Activated naive CD4-positive, alpha-beta T cell treated with Interleukin-2 at 50 U/mL for 16 hours (primary cell): ENCODE data around the gene BLID.

ENCODE experiments used
- DNase-seq: peaks from one replicate; pipeline ENCODE4 v3.0.0-alpha.2; 2020

BLID gene

GRCh38 chr11:122115524-122116379, at the start of gene BLID:
TSS of gene BLID (minus strand) at chr11:122116215. CDS start at chr11:122115922, 293 bp downstream.
- DNase-seq: no peak

DNA sequence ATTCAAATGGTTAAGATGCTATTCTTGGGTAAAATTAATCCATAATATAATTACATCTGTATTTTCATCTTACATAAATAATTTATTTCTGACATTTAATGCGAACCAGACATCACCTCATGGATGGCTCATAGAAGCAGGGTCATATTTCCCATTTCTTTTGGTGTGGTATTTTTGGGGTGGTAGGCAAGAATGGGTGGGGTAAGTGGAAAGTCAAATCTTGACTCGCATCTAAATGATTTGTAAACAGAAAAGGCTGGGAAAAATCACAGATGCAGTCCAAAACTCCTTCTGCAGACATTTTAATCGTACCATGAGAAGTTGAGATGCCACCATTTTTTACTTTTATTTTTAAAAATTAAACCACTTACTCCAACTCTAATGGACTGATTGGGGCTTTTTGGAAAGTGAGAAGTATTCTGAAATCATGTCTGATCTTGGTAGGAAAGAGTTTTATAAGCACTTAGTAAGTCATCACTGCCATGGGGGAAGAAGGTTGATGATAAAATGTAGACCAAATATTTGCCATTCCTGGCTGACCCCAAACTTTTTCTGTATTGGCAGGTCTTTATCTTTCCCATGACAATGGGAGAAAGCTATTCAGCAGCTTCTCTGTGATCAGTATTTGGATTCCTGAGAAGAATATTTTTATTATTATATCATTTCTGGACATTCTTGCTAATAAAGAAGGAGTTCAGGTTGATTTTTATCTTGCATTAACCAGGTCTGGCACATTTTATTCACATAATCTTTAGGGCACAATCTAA, 47.2 kb upstream of the BLID start:
- no peak for DNase-seq

DNA sequence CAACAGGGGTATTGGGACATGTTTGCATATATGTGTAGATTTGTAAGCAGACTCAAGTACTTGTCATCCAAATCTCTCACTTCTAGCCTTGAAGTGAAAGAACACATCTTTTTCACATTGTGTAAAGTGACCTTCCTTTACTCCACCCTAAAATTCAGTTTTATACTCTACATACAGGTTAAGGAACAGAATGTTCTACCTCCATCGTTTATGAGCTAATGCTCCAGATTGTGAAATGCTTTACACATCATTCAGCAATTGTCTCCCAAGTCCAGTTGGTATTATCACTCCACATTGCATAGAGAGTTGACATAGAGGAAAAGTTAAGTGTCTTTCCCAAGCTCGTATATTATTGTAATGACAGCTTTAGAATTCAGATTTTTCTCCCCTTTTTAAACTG, 46.1 kb upstream of the BLID start:
- no peak for DNase-seq

DNA sequence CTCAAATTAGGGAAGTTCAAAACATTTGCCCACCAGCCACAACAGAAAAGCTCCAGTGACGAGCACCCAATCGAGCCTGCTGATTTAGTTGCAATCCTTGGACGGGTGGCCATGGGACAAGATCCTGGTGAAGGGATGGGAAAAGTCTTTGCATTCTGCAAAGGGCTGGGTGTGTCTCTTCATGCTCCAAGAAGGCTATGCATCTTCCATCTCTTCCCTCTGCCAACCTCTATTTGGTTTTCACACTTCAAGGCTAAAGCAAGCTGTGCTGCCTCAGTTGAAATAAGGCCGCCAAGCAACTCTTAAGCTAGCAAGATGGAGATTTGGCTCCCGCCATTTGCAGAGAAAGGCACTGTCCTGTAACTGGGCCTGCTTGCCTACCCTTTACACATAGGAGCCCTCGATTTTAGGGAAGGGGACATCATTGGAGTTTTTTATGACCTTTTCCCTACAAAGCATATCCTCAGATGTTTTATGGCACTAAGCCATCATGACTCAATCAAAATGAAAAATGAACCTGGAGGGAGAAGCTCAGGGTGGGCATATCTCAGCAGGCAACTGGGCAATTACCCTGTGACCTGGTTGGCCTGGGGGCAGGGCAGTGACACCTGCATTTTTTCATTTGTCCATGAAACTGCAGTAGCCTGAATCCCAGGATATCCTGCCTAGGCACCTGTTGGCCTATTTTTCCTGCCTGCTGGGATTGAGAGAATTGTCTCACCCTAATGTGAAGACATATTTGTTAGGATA, 45.0 kb upstream of the BLID start:
- no peak for DNase-seq

DNA sequence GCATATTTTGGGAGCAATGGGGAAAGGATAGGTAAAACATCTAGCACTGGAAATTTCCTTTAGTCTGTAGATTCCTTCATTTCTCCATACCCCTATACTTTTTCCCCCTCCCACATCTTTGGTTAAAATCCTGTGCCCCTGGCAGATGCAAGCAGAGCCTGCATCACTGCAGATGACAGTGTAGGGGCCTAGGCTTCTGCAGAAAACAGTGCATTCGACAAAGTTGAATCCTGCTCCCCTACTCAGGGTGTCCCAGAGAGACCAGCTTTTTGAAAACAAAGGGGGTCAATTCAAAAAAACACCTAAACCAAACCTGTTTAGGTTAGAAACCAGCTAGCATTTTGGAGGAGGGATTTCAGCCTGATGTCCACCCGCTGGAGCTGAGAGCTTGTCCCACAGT, 43.8 kb upstream of the BLID start:
- no peak for DNase-seq

- DNase-seq: no peak
Observed at GRCh38 chr11:122159173-122159721, 43.2 kb upstream of the BLID start.

- DNase-seq: no peak
Observed at GRCh38 chr11:122158171-122158570, 42.2 kb upstream of the BLID start.

DNA sequence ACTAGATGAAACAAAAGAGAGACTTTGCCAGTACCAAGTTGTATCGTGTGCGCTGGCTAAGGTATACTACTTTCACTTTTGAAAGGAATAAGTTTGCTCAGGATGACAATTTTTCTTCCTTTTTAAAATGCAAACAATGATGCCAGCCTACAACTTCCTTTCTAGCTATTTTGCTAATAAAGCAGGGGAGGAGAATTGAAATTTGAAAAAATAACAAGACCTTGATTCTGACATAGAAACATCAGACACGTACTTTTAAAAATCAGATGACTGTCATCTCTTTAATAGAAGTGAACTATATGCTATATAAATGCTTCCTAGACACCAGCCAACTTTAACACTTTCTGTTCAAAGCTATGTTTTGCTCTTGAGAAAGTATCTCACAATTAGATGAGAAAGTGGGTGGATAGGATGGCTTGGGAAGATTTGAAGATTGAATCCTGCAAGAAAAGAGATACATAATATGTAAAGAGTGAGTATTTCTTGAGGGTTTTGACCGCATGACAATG, 41.7 kb upstream of the BLID start:
- DNase-seq: no peak

- DNase-seq: no peak
Observed at GRCh38 chr11:122156940-122157382, 40.9 kb upstream of the BLID start.

- no peak for DNase-seq
Observed at GRCh38 chr11:122155765-122156527, 39.9 kb upstream of the BLID start.

DNA sequence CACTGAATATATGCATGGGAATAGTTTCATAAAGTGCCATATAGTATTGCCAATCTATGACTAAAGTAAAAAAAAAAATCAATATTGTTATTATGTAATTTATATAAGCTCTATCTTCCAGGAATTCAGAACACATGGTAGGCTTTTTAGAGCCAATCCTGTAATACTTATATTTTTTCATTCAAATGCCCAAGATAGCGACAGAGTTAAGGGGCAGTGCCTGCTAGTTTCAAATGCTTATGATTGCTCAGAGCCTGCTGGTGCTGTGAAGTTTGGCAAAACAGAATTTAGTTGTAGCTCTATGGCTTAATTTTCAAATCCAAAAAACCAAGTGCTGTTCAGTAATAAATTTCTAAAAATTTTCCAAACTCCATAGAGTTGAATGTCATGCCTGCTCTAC, 39.0 kb upstream of the BLID start:
- DNase-seq: no peak

GRCh38 chr11:122154227-122154626, 38.2 kb upstream of the BLID start:
- DNase-seq: no peak

GRCh38 chr11:122153746-122154145, 37.7 kb upstream of the BLID start:
- no peak for DNase-seq

GRCh38 chr11:122150216-122151124, 34.5 kb upstream of the BLID start:
- no peak for DNase-seq

DNA sequence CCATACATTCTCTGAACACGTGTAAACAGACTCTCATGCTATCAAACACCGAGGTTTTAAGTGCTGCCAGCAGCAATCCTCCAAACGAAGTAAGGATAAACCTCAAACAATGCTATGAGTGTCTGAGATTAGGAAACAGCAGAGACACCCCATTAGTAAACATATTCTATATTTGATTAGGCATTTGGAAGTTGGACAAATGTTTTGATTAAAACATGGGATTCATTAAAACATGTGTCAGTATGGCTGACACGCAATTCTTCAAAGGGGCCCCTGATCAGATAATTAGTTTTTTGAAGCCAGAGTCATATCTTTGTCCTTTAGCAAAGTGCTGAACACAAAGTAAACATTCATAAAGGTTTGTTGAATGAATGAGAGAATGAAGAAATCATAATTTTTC, 33.2 kb upstream of the BLID start:
- DNase-seq: no peak

- DNase-seq: no peak
Observed at GRCh38 chr11:122146475-122146874, 30.5 kb upstream of the BLID start.

DNA sequence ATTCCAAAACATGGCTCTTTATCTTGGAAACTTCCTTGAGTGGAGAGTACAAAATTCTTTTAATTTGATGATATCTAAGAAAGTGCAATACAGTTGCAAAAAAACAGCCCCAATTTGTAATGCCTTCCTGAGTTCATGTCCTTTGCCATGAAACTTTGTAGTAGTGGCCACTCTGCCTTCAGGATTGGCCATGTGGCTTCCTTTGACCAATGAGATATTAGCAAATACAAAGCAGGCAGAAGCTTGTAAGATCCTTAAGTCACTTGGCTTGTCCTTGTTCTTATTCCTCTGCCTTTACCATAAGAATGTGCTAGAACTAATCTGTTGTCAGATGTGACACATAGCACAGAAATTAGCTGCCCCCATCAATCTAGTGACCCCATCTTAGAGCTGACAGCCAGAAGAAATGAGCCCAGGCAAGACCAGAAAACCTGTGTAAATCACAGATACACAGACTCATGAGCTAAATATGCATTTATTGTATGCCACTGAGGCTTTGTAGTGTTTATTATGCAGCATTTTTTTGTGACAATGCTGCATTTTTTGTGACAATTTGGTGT, 29.8 kb upstream of the BLID start:
- DNase-seq: no peak

- no peak for DNase-seq
Observed at GRCh38 chr11:122144752-122145151, 28.7 kb upstream of the BLID start.

DNA sequence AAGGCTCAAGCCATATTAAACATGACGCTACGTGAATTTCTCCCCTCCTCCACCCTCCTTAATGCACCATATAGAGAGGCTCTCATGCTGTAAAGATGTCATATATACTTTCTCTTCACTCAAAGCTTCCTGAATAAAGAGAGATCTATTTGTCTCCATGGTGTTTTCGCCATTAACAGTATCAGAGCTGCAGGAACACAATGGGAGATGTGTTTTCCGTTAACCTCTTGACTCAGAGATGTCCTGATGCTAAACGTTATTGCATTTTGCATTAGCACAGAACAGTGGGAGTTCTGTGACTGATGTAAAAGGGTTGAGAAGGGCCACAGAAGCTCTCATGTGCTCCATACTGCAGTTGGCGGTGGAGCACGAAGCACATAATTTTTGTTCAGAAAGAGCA, 25.7 kb upstream of the BLID start:
- no peak for DNase-seq

- DNase-seq: no peak
Observed at GRCh38 chr11:122140500-122140899, 24.5 kb upstream of the BLID start.

DNA sequence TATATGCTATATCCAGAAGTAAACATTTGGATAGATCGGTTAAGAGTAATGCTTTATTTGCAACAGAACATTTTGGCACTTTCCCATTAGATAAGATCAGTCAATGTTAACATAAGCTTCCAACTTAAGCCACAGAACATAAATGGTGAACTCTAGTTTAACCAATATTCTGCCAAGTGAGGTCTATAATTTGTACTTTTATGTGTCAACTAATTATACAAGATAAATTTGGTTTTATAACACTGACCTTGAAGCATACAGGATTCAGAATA, 23.5 kb upstream of the BLID start:
- no peak for DNase-seq
